Measurements from ENCODE around the gene BCL2L12. TPM values are rescaled to one million over a fixed set of nuclear protein-coding genes. Genes with fewer than 3 reads are reported as not detected.

Gene BCL2L12
- total and polyA plus RNA-seq, 2 donors (not counting 3 experiments of a cell fraction or from before 2014, with no cell fraction given) = 49.8 to 58.5 TPM

- Histone ChIP-seq H2AFZ (ENCODE audit: low read depth, low read length) (no peak overlapping the region), H4K20me1 (replicated peaks; ENCODE audit: control insufficient read depth, extremely low read depth, insufficient read depth, low read length) (no peaks in the 10 kb centered on the region), H3K4me2 (ENCODE audit: insufficient read depth, low read length) (no peak overlapping the region), H3K9me1 (replicated peaks; ENCODE audit: control insufficient read depth, extremely low read depth, insufficient read depth, low read length) (no peaks in the 10 kb centered on the region), H3K79me2 (ENCODE audit: control insufficient read depth, insufficient read depth, low read length) (peaks cover 45% of the 10 kb centered on the region), H3K27me3 (ENCODE audit: control insufficient read depth in 2 of 2, insufficient read depth in 2 of 2, low read length in 2 of 2) (no peaks in the 10 kb centered on the region), H3K4me1 (ENCODE audit: control insufficient read depth, extremely low read depth, insufficient read depth, low read length) (peaks cover 25% of the 10 kb centered on the region), H3K9me3 (replicated peaks; ENCODE audit: control insufficient read depth, insufficient read depth, low read length) (no peaks in the 10 kb centered on the region), H3K27ac (ENCODE audit: insufficient read depth, low read depth, low read length) (no peak overlapping the region), H3K36me3 (ENCODE audit: control insufficient read depth in 2 of 2, extremely low read depth in 1 of 2, insufficient read depth in 2 of 2, low read length in 2 of 2) (peaks cover 8 to 32% of the 10 kb centered on the region in 2 experiments), H3K9ac (replicated peaks; ENCODE audit: extremely low read depth, insufficient read depth, low read length) (no peak overlapping the region), H3K4me3 (replicated peaks in 1 of 3; ENCODE audit: insufficient read depth in 1 of 3, low read depth in 1 of 3, low read length in 3 of 3) (no peak overlapping the region)
- ChIA-PET POLR2A (no interaction called here), CTCF (no interaction called here)
- TF ChIP-seq POLR2A (IDR thresholded peaks at IDR 0.05; ENCODE audit: low read depth, low read length) (no peak), EZH2 (IDR thresholded peaks at IDR 0.05; ENCODE audit: borderline replicate concordance, low read depth, low read length, severe bottlenecking) (no peak), MYC (IDR thresholded peaks at IDR 0.05; ENCODE audit: low read depth, low read length) (no peak), JUN (IDR thresholded peaks at IDR 0.05; ENCODE audit: borderline replicate concordance, insufficient read depth, insufficient read length, low read depth) (no peak), POLR2AphosphoS5 (IDR thresholded peaks at IDR 0.05; ENCODE audit: insufficient read depth, low read depth, low read length) (no peak), FOS (IDR thresholded peaks at IDR 0.05; ENCODE audit: borderline replicate concordance, insufficient read depth, low read length) (no peak), GATA2 (IDR thresholded peaks at IDR 0.05; ENCODE audit: insufficient read depth, insufficient read length, low read depth, low read length) (no peak)
- TF ChIP-seq, protein P1, sequence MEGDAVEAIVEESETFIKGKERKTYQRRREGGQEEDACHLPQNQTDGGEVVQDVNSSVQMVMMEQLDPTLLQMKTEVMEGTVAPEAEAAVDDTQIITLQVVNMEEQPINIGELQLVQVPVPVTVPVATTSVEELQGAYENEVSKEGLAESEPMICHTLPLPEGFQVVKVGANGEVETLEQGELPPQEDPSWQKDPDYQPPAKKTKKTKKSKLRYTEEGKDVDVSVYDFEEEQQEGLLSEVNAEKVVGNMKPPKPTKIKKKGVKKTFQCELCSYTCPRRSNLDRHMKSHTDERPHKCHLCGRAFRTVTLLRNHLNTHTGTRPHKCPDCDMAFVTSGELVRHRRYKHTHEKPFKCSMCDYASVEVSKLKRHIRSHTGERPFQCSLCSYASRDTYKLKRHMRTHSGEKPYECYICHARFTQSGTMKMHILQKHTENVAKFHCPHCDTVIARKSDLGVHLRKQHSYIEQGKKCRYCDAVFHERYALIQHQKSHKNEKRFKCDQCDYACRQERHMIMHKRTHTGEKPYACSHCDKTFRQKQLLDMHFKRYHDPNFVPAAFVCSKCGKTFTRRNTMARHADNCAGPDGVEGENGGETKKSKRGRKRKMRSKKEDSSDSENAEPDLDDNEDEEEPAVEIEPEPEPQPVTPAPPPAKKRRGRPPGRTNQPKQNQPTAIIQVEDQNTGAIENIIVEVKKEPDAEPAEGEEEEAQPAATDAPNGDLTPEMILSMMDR (IDR thresholded peaks at IDR 0.05; ENCODE audit: extremely low read depth in 1 of 2, insufficient read depth in 1 of 2, low read depth in 1 of 2, low read length in 2 of 2) = no peak
- TF ChIP-seq, protein P2, sequence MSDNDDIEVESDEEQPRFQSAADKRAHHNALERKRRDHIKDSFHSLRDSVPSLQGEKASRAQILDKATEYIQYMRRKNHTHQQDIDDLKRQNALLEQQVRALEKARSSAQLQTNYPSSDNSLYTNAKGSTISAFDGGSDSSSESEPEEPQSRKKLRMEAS (IDR thresholded peaks at IDR 0.05; ENCODE audit: insufficient read depth, insufficient read length) = no peak
- intact Hi-C loops (cut with micrococcal nuclease) = no loop called here
- dilution Hi-C loops (cut with MboI; ENCODE audit: extremely low pct_ligation_motif_present, low sequenced_read_pairs) = no loop called here
- no peak for DNase-seq (ENCODE audit: low read depth, low spot score)
- BruUV-seq (replicated peaks) = no TSS peak
- FAIRE-seq = no peak
These were observed 16.5 kb downstream of the BCL2L12 start for GRCh38 chr19:49682274-49682673.

All from endothelial cell of umbilical vein (primary cell).